ENCODE data around the gene ATXN7L2.

DNA sequence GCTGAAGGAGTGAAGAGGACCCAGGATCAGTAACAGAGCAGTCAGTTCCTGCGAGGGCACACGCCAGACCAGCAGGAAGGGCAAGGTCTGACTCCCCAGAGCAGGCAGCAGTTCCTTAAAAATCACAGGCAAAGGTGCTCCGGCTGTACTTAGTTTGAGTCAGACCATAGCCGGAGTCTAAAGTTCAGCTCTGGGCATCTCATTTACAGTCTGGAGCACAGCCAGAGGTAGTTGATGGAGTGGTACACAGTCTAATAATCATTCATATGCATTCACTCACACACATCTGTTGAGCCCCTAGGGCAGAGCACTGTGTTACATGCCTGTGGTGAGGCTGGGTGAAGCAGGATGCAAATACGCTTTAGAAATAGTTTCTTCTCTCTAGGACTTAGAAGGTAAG, 33.2 kb downstream of the ATXN7L2 start:
- TF ChIP-seq POLR2A (IDR thresholded peaks at IDR 0.05) = no peak
- TF ChIP-seq CTCF (IDR thresholded peaks at IDR 0.05) = no peak
